ENCODE results near the gene CRKL.

DNA sequence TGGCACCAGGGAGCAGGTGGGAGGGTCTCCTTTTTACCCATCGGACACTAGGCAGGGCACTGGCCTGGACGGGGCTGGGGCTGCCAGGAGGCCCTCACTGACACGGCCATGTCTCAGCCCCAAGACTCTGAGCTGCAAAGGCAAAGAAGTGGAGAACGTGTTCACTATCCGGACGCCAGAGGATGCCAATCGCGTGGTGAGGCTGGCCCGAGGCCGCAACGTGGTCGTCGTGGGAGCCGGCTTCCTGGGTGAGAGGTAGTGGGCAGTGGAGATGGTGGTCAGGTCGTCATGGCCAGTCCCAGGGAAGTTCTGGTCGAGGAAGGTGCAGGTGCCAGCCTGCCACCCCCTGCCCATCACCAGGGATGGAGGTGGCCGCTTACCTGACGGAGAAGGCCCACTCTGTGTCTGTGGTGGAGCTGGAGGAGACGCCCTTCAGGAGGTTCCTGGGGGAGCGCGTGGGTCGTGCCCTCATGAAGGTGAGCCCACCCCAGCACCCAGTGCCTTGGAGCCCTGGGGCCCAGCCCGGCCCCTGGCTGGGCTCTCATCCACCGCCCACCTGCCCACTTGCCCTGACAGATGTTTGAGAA, 59.2 kb downstream of the CRKL start:
- TF ChIP-seq, protein P1, sequence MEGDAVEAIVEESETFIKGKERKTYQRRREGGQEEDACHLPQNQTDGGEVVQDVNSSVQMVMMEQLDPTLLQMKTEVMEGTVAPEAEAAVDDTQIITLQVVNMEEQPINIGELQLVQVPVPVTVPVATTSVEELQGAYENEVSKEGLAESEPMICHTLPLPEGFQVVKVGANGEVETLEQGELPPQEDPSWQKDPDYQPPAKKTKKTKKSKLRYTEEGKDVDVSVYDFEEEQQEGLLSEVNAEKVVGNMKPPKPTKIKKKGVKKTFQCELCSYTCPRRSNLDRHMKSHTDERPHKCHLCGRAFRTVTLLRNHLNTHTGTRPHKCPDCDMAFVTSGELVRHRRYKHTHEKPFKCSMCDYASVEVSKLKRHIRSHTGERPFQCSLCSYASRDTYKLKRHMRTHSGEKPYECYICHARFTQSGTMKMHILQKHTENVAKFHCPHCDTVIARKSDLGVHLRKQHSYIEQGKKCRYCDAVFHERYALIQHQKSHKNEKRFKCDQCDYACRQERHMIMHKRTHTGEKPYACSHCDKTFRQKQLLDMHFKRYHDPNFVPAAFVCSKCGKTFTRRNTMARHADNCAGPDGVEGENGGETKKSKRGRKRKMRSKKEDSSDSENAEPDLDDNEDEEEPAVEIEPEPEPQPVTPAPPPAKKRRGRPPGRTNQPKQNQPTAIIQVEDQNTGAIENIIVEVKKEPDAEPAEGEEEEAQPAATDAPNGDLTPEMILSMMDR (conservative IDR thresholded peaks at IDR 0.05), result no peak
- TF ChIP-seq ZFX (IDR thresholded peaks at IDR 0.05), result no peak

All from C4-2B (cell line).